HG03439 (cell line): Measurements from ENCODE around the gene PTCHD4.
"Not testable (repeated sequence)": the region's sequence is repeated elsewhere in the genome, so short reads cannot be mapped to it uniquely, and the experiment has no call there.

Experiments used
- ATAC-seq: cut with Tn5 transposase; IDR thresholded peaks from one replicate; pipeline ENCODE4 v1.9.1; 2021; ENCODE audit warnings: mild to moderate bottlenecking, moderate library complexity; ENCODE audit not compliant: unreplicated experiment

The PTCHD4 gene

GRCh38 chr6:48111143-48111506, at the start of gene PTCHD4:
TSS of gene PTCHD4 (minus strand) at chr6:48111197. CDS start at chr6:48068957, 42,240 bp downstream.
- ATAC-seq = no peak

DNA sequence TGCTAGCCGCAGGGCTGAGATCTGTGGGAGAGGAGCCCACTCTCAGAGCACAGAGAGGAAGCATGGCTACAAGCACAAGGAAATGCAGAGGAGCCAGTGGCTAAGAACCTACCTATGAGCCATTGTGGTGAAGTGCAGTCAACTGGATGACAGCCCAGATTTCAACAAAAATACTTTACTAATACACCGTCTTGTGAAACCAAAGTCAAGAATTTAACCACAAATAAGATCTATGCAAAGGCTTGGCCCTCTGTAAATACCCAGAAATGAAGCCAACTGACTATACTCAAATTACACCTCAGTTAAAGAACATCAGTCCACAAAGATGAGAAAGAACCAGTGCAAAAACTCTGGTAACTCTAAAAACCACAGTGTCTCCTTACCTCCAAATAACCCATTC, 40.1 kb upstream of the PTCHD4 start:
- ATAC-seq = no peak

- ATAC-seq = no peak
Measured at GRCh38 chr6:48150701-48151100, 39.7 kb upstream of the PTCHD4 start.

DNA sequence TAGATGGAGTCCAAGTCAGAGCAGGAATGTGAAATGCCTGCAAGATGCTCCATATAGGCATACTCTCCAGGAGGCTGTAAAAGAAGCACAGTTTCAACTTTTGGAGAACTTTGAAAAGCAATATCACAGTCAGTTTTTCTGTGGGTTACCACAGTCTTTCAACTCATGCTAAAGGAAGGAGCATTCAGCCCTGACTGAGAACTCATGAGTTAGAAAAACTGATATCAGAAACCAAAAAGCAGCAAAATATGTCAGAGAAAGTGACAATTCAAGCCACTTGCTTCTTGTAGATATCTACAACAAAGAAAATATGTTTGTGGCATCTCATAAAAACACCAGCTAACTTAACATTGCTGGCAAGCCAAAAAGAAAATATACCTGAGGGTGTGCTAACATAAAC, 36.1 kb upstream of the PTCHD4 start:
- ATAC-seq = no peak

GRCh38 chr6:48144021-48144420, 33.0 kb upstream of the PTCHD4 start:
- no peak for ATAC-seq

GRCh38 chr6:48141975-48142374, 31.0 kb upstream of the PTCHD4 start:
- ATAC-seq = no peak

GRCh38 chr6:48139818-48140614, 29.0 kb upstream of the PTCHD4 start:
- no peak for ATAC-seq

GRCh38 chr6:48136856-48137255, 25.9 kb upstream of the PTCHD4 start:
- no peak for ATAC-seq

DNA sequence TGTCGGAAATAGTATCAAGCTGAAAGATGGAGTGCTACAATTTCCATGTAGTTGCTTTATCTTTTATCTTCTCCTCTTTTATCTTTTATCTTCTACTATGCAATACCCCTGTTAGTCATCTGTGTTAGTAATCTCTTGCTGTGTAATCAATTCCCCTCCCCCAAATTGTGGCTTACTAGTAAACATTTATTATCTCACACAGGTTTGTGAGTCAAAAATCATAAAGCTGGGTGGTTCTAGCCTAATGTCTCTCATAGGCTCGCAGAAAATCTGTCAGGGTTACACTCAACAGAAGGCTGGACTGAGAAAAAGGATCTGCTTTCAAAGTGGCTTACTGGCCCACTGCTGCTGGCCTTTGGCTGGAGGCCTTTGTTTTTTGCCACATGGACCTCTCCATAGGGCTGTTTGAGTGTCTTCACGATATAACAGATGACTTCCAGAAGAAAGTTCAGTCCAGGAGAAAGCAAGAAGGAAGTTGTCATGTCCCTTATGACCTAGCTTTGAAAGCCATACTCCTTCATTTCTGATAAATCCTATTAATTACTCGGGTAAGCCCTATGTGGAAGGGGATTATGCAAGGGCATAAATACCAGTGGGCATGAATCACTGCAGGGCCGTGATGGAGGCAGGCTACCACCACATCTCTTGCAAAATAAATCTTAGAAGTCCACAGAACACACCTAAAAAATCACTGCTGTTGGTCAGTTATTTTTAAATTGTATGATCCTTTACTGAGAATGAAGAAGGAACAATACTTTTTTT, 24.5 kb upstream of the PTCHD4 start:
- no peak for ATAC-seq

- no peak for ATAC-seq
Measured at GRCh38 chr6:48134246-48134645, 23.2 kb upstream of the PTCHD4 start.

DNA sequence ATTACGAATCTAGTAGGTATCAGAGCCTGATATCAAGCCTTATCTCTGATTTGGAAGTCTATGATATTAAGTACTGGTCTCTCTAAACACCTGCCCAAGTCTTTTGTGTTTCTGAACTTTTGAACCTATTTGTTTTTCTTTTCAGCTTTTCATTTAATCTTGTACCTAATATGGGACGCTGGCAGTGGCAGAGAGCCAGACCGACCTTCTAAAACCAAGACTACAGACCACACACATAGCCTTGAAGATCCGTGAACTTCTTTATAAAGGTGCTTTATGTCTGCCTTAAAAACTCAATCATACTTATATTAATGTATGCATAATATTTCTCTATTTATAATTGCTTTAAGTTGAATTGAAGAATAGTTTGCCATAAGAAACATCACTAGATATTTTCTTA, 12.6 kb upstream of the PTCHD4 start:
- no peak for ATAC-seq

GRCh38 chr6:48121983-48122749, 11.2 kb upstream of the PTCHD4 start:
- not testable (repeated sequence) for ATAC-seq

GRCh38 chr6:48116699-48117645, 6.0 kb upstream of the PTCHD4 start:
- no peak for ATAC-seq

DNA sequence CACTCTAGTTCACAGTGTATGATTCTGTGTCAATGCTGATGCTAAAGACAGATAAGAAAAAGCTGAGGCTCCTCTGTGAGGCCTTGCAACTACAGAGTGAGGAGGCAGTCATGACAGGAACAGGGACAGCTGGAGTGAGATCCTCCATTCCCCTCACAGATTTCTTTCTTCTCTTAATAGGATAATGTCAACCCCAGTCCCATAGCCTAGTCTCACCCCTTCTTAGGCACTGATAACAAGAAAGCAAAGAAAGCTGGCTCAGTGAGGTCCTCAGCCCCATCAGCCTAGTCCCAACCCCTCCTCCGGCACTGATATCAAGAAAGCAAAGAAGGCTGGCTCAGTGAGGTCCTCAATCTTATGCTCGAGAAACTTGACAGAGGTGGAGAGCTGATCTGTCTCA, 2.1 kb upstream of the PTCHD4 start:
- ATAC-seq = no peak

DNA sequence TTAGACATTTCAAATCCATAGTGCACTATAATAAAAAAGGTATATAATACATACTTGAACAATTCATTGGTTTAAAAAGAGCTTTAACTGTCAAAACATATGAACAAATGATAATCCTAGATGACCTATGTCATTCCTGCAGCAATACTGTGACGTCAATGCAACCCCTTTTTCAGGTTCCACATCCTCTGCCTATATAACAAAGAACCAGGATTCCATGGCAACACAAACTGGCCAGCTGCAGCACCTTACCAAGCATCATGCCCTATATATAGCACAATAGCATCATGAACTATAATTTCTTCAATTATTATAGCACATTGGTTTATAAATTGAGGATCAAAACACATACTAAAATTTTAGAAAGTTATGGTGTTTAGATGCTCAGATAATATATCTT, 578 bp upstream of the PTCHD4 start:
- ATAC-seq = no peak

DNA sequence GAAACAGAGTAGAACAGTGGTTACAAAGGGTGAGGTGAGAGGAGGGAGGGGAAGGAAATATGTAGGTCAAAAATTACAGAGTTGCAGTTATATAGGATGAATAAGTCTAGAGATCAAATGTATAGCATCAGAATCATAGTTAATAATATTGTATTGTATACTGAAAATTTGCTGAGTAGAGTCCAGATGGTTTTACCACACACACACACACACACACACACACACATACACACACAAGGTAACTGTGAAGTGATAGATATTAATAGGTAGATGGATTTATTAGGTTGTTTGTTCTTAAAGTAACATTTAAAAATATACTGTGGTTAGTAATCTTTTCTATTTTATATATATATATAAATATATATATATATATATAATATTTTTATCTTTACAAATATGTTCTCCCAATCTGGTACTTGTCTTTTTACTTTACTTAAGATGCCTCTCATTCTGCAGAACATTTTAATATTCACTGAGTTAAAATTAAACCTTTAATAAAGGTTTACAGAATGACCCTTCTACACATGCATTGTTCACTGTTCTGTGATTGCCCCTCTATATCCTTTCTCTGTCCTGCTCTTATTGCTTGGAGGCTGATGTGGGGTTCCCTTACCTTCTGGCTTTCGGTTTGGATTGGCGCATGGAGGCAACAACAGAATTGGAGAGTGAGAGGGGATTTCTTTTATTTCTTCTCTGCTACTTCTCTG, 408 bp downstream of the PTCHD4 start:
- ATAC-seq = no peak

- ATAC-seq = no peak
Measured at GRCh38 chr6:48109944-48110343, 1.1 kb downstream of the PTCHD4 start.

- not testable (repeated sequence) for ATAC-seq
Measured at GRCh38 chr6:48102476-48103195, 8.4 kb downstream of the PTCHD4 start.

- ATAC-seq = peak; percentile 78
Measured at GRCh38 chr6:48101290-48101689, 9.7 kb downstream of the PTCHD4 start.
